GM21381 (cell line): ENCODE results near the gene FMNL2.

Experiments
- ATAC-seq: cut with Tn5 transposase; IDR thresholded peaks from one replicate; pipeline ENCODE4 v1.9.1; 2021; ENCODE audit warnings: mild to moderate bottlenecking, moderate library complexity; ENCODE audit not compliant: unreplicated experiment

The FMNL2 gene

DNA sequence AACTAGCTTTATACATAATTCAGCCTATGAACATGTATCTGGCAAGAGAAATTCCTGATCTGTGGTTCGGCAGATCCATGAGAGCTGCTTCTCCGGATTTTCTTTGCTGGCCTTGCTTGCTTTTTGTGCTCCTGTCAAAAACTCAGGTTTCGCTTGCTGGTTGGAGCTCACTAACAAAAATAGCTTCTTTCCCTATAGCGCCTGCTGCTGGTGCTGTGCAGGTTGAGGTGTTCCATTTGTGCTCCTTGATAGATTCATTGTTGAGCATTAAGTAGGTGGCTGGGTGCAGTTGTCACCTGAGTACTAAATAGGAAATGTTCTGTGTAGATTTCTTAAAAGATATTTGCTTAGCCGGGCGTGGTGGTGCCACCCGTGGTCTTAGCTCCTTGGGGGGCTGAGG is 234.2 kb downstream of the FMNL2 start:
- ATAC-seq, result no peak

DNA sequence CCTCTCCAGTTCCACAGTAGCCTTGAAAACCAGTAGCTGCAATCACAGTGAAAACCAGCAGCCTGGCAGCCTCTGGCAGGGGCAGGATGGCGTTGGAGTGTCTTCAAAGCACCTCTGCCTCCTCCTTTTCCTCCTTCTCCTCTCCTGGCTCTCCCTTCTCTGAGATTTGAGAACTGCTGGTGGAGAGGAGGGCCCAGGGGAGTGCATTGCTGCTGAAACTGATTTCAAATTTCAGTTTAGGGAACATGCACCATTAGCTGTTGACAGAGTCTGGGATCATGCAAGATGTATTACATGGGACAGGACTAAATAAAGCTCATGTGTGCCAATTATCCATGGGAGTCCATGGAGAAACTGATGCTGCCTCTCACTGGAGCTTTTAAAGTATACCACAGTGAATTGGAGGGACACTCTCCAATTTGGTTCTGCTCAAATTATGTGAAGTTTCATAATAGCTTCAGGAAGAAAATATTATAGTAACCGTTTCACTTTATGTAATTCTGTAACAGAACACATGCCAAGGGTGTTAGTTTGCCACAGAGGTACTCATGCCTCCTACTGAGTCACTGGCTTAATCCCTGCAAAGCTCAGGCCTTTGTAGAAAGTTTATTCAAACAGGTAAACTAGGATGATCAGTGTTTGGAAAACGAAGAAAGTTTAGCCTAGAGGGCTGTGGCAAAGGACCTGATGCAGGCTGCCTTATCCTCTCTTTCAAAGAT is 236.2 kb downstream of the FMNL2 start:
- no peak for ATAC-seq

DNA sequence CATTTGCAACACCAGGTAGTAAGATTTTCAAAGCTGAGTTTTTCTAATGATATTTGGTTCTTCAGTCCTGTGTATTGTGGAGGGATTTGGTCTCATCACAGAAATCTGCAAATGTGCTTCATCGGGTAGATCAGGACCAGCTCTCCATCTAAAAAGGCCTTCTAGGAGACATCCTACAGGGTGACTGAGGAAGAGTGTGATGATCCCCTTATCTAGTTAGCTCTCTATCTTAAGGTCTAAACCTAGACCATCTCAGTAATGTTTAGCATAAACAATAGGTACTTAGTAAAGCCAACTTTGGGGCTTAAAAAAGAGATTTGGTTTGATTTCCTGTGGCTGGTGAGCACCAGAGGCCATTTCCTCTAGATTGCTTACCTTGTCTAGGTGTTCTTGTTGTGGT is 237.1 kb downstream of the FMNL2 start:
- ATAC-seq, result no peak

DNA sequence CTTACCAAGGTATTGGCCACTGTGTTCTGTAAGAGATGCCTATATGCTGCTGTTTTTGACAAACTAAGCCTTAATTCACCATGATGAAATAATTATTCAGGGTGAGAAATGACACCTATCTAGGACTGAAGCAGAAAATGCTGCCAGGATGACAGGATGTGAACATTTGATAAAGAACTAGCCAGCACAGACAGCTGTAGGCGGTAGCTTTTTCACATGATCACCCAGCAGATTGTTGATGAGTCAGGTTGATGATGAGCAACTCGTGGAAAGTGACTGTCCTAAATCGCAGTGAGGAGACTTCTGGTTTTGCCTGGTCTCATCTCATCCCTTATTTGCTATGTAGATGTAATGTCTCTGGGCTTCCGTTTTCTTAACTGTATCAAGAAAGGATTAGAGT is 238.2 kb downstream of the FMNL2 start:
- peak; percentile 94 for ATAC-seq

DNA sequence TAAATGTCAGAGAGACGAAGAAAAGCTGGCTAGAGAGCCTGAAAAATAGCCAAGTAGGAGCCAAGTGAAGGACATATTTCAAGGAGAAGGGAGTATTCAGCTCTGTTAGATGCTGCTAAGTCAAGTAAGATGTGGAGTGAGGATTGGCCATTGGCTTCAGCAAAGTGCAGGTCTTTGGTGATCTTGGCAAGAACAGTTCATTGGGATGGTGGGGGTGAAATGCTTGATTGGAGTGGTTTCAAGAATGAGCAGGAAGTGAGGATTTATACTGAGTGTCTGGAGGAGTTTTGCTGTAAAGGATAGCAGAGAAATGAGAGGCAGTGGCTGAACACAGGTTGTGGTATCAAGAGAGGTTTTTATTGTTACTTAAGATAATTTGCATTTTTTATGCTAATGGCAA is 242.6 kb downstream of the FMNL2 start:
- no peak for ATAC-seq

DNA sequence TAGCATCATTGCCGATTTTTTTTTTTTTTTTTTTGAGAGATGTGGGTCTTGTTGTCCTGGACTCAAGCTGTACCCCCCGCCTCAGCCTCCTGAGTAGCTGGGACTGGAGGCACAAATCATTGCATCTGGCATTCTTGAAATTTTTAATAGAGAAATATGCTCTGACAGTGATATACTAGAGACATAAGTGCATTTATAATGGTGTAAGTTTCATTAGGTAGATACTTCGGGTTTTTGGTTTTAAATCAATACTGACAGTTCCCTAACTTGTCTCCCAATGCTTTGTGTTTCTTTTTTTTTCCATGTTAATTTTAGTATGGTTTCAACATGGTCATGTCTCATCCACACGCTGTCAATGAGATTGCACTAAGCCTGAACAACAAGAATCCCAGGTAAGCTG is 243.6 kb downstream of the FMNL2 start:
- ATAC-seq, result no peak

DNA sequence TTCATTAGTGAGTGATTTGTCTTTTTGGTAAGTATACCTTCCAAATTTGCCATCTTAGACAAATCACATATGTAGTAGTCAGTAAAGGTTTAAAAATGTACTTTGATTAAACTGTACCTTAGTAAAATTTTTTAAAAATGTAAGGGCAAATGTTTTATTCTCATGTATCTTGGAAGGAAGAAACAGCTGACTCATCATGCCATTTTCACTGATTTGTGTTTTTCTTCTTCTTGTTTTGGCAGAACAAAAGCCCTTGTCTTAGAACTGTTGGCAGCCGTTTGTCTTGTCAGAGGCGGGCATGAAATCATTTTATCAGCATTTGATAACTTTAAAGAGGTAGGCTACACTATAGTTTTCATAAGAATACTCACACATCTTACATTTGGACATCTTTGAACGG is 245.7 kb downstream of the FMNL2 start:
- ATAC-seq, result no peak

DNA sequence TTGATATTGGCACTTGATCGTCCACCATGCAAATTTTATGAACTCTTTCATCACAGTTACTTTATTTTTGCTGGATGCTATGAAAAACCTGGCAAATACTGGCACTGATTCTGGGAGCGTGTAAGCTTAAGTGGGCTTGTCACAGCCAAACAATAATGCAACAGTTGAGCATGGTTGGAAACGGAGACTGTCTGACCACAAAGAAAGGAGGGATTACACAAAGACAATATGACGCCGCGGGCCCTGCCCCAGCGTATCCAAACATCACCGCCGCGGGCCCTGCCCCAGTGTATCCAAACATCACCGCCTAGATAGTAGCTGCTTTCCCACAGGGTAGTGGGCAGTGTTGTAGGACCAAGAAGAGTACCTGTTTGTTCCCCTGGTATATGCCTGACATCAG is 246.4 kb downstream of the FMNL2 start:
- no peak for ATAC-seq

DNA sequence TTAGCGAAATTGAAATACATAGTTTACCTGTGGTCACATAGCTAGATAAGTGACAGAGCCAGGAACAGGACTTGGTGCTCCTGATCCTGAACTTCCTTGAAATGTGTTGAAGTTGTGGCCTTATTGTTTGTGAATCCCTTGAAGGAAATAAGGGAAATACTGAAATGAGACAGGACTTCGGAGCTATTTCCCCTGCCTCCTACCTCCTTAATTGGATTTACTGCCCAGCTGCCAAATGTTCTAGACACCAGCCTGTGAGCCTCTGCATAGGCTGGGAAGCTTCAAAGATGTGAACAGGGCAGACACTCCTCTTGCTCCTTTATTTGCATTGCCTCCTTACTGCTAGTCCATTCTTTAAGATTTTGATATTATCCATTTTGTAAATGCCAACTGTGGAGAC is 247.1 kb downstream of the FMNL2 start:
- no peak for ATAC-seq

DNA sequence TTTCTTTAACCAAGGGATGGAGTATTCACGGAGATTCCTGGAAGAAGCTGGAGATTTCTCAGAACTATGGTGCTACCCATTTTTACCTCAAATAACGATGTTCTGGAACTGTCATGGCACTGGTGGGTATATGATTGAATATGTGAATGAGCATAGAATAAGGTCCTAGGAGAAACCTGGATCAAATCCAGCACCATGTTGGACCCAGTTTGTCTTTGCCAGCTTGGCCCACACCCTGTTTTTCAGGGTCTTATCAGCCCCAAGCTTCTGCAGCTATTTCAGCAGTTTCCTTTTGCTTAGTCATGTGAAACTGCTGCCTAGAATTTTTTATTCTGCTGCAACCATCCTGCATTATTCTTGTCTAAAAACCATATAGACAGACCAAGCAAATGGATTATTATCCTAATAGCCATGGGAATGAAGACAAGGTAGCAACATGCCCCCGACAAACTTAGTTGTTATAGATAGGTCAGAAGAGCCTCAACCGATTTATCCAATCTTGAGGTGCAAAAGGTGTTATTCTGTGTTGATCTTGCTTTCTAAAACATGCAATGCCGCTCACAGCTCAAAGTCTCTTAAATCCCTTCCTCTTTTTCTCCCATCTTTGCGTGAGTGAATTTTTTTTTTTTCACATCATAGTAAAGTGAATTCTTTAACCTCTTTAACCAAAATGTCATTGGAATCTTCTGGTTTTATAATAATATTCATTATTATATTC is 248.7 kb downstream of the FMNL2 start:
- no peak for ATAC-seq

DNA sequence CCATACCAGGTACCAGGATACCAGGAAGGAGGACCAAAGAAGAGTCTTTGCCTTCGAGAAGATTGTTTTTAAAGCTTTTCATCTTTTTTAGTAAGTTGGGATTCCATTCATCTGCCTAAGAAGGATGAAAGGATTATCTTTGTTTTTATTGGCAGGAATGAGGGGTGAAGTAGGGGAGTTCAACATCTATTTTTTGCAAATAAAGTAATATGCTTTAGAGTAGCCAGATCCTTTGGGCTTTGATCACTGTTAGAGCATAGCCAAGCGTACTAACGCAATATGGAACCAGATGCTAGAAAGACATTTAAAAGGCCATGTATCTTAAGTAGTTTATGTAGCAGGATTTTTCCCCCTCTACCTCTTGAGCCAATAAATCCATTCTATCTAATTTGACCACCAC is 249.3 kb downstream of the FMNL2 start:
- no peak for ATAC-seq

DNA sequence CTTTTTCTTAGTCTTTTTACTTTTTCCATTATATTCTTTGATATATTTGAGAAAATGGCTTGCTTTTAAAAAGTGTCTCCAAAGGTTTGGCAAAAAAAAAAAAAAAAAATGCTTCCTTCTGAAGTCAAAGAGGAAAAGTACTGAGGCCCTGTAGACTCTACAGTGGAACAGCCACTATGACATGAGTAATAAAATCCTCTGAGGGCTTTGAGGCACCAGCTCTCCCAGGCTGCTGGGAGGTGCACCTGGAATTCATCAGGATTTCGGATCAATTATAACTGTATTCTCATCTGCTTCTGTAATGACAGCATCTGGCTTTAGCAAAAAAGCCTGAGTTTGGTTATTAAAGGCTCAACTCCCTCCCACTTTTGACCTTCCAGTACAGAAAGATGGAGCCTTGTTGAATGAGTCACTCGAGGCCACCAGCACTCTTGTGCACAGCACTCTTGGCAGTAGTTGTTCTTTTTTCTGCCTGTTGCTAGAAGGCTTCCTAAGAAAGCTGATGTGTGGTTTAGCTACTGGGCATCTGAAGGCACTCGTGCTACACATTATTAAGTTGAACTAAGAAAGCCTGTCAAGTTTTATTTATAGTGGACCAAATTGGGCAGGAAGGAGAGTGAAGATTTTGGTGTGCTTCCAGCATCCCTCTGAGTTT is 251.0 kb downstream of the FMNL2 start:
- ATAC-seq, result no peak

DNA sequence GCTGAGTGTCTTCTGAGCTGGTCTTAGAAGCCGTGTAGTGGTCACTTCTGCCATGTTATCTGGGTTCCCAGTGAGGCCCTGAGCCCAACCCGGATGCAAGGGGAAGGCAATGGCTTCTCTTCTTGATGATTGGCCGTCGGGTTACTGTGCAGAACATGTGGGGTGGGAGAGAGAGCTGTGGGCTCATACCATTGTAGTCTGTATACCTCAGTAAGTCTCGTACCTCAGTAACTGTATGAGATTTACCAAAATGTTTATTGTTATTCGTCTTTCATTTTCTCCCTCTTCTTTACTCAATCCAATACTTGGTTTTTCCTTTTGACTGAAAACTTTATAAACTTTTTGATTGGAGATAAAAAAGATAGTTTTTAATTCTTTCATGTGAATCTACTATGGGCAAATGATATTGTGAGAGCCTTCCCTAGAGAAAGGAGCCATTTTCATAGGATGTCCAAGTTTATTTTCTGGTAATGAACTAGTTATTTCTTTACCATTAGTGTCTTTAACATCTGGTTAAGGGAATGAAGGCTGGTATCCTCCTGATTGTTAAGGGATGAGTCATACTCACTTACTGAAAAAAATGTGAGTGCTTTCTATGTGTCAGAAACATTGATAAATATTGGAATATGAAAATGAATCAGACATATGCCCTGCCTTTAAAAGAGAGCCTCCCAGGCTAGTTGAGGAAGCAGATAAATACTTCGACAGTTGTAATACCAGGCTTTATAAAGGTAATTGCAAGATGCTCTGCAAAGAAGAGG is 252.4 kb downstream of the FMNL2 start:
- ATAC-seq, result no peak

DNA sequence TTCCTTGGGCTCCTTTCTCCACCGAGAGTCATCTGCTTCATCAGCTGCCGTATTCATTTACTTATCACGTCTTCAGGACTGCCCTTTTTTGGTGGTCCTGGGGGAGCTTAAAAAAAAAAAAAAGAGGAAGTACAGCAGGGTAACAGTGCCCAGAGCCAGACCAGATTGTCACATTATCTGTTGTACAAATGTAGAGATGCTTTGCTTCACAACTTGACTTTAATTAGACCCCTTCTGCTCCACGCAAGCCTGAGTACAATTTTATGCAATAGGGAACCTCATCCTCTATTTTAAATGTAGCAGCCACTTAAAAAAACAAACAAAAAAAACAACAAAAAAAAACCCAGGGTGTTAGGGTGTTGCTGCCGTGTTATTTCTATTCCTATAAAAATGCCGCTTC is 254.0 kb downstream of the FMNL2 start:
- no peak for ATAC-seq

DNA sequence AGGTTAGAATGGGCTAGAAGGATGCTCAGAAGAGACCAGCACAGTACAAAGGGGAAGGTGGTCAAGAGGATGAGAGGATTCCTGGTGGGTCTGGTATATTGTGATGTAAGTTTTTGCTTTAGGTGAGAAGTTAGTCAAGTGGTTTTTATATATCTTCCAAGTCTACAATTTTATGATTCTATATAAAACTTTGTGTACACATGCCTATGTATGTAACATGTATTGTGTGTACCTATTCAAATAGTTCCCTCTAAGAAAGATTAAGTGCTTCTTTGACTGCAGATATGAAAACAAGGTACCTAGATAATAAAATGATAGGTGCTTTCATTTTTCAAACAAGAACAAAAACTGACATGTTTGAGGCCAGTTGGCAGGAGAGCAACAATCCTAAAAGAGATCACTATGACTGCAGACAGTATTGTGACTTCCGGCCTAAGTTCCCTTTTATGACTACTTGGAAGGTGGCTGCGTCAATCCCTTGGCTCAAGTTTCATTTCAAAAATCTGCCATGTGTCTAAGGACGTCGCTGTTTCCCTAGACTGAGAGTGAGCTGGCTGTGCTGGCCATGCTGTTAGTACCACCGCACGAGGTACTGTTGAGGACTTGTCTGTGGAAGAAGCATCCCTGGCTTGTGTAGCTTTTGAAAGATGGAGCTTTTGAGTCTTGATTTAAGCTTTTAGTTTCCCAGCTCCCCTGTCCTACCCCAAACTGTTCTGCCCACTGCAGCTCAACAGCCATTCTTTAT is 259.2 kb downstream of the FMNL2 start:
- ATAC-seq, result peak; percentile 73

DNA sequence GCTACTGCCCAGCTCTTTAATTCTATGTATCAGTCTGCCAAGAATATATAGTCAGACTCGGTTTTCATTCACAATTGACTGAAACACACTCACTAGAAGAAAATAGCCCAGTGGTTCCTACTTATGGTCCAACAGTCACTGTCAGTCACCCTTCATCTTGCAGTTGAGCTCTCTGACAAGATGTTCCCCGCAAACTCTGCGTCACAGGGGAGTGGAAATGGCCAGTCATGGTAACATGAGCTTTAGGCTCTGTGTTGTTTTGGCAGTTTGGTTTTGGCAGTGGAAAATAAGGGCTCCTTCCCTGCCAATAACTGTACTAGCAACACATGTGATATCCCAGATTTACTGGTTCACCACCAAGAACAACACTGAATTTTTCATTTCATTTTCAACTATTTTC is 259.8 kb downstream of the FMNL2 start:
- ATAC-seq, result no peak

DNA sequence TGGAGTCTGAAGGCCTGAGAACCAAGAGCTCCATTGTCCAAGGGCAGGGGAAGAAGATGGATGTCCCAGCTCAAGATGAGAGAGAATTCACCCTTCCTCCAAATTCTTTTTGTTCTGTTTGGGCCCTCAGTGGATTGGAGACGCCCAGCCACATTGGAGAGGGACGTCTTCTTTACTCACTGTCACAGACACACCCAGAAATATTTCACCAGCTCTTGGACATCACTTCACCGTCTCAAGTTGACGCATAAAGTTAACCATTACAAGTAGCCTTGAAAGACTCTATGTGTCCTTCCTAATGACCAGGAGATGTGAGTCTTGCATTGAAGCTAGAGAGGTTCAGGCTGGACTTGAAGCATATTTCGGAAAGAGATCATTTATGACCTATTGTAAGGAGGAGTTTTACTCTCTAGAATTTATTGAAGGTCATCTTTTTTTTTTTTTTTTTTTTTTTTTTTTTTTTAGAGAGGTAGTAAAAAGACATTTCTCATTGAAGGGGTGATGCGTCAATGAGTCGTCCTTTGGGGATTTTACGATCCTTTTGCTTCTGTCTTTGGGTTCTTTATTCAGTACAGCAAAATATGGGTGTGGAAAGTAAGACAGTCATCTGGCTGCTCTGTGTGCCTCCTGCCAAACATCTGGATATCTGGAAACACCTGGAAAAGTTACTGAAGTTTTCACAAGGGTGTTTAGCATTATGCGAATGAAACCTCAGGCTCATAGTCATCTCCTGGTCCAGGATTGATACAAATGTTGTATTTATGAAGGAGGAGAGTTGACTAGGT is 264.2 kb downstream of the FMNL2 start:
- no peak for ATAC-seq

DNA sequence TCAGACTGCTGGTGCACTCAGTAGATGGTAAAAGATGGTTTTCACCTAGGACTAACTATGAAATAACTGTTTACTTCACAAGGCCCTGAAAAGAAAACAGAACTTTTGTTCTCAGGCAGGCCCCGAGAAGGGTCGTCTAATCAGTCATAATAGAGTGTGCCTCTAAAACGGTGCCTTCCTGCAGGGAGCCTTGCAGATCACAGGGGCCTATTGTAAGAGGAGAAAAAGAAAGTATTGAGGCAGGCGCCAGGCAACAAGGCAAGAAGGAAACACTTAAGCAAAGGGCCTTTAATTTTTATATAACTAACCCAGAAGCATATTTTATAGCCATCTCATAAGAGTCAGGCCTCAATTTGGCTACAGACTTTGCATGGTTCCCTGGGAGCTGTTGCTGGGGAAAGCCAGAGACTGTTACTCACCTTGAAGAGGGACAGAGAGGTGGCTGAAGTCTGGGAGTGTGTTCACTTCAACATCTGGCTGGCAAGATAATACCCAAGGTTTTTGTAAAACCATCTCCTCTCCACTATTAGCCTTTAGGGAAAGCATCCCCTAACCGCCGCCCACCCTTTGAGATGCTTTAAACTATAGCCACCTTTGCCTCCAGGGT is 265.2 kb downstream of the FMNL2 start:
- ATAC-seq, result no peak

DNA sequence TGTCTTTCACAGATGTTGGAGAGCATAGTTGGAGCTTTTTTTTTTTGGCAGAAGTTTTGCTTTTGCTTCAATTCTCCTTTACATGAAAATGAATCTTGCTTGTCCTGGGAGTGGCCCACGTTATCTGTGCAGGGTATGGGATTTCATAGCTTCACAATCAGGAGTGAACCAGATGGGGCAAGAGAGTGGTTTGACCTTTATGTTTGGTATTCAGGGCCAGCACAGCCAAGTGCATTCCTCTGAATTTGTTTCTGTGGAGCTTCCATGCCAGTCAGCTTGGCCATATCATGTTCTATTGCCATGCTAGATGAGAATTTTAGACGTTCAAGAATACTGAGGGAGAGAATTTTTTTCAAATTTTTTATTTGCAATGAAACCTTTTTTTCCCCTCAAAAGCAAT is 265.7 kb downstream of the FMNL2 start:
- ATAC-seq, result no peak

DNA sequence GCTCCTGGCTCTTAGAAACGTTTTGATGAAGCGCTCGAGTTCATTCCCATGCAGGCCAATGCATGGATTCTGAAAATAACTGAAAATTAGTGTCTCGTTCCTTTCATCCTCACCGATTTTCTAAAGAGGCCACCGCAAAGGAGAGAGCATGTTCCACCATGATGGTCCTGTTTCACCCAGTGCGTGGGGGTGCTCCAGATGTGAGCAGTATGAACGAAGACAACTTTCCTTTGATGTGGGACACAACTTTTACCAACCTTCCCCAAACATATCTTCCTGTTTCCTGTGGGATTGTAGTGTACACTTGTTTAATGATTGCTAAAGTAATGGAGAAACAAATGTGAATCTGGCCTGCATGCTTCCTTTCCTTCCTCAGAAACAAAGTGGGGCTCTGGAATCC is 267.8 kb downstream of the FMNL2 start:
- ATAC-seq, result no peak
